CD4-positive, alpha-beta T cell treated with Interleukin-10 for 1 hour (primary cell): ENCODE measurements around the gene ZNF862.

Experiments used
- DNase-seq: peaks from one replicate; pipeline ENCODE4 v3.0.0-alpha.2; 2020

ZNF862 gene

GRCh38 chr7:149811831-149812490 is 26.2 kb upstream of the ZNF862 start:
- no peak for DNase-seq

GRCh38 chr7:149813254-149814035 is 24.7 kb upstream of the ZNF862 start:
- DNase-seq: no peak

- no peak for DNase-seq
Measured at GRCh38 chr7:149814494-149814893, 23.7 kb upstream of the ZNF862 start.

GRCh38 chr7:149815121-149815520 is 23.1 kb upstream of the ZNF862 start:
- no peak for DNase-seq

- DNase-seq: no peak
Measured at GRCh38 chr7:149815661-149816266, 22.4 kb upstream of the ZNF862 start.

GRCh38 chr7:149816267-149816751 is 21.9 kb upstream of the ZNF862 start:
- DNase-seq: no peak

GRCh38 chr7:149816794-149817193 is 21.4 kb upstream of the ZNF862 start:
- no peak for DNase-seq

- no peak for DNase-seq
Measured at GRCh38 chr7:149817301-149817771, 20.8 kb upstream of the ZNF862 start.

- no peak for DNase-seq
Measured at GRCh38 chr7:149817836-149818535, 20.2 kb upstream of the ZNF862 start.

- DNase-seq: no peak
Measured at GRCh38 chr7:149818536-149818840, 19.7 kb upstream of the ZNF862 start.

- no peak for DNase-seq
Measured at GRCh38 chr7:149819141-149819960, 18.8 kb upstream of the ZNF862 start.

- no peak for DNase-seq
Measured at GRCh38 chr7:149819961-149820340, 18.2 kb upstream of the ZNF862 start.

GRCh38 chr7:149820622-149821190 is 17.5 kb upstream of the ZNF862 start:
- no peak for DNase-seq

GRCh38 chr7:149821191-149822148 is 16.7 kb upstream of the ZNF862 start:
- no peak for DNase-seq

GRCh38 chr7:149822353-149822943 is 15.7 kb upstream of the ZNF862 start:
- DNase-seq: no peak

GRCh38 chr7:149823191-149823630 is 15.0 kb upstream of the ZNF862 start:
- no peak for DNase-seq

GRCh38 chr7:149823631-149824199 is 14.5 kb upstream of the ZNF862 start:
- DNase-seq: no peak

GRCh38 chr7:149824301-149824741 is 13.9 kb upstream of the ZNF862 start:
- DNase-seq: no peak

GRCh38 chr7:149824748-149825566 is 13.2 kb upstream of the ZNF862 start:
- DNase-seq: no peak
